CD4-positive, alpha-beta T cell (primary cell): ENCODE measurements around the gene TTC39A. TPM values are rescaled to one million over a fixed set of nuclear protein-coding genes. Genes with fewer than 3 reads are reported as not detected.

Source experiments
- ATAC-seq: fragments of 200-7000 bp; cut with Tn5 transposase; one replicate; pipeline ENCODE4 v1.10.0; 2022; ENCODE audit warnings: mild to moderate bottlenecking; ENCODE audit not compliant: poor library complexity
- CTCF ChIA-PET: fragments of 350-600 bp; sonication (Branson Sonifier 250); formaldehyde crosslinking; loops from one replicate; lab custom pipeline; 2021; ENCODE audit warnings: antibody characterized with exemption, inconsistent platforms; lab: Charles Lee
- POLR2A ChIA-PET: fragments of 350-600 bp; sonication (Branson Sonifier 250); formaldehyde crosslinking; loops from one replicate; lab custom pipeline; 2021; ENCODE audit warnings: antibody characterized with exemption, inconsistent platforms; lab: Charles Lee
- DNase-seq, 14 experiments: peaks; one replicate each; pipeline ENCODE4 v3.0.0-alpha.2; 2013 to 2020; ENCODE audit warnings: mixed read lengths in 2 of 14
- H3K27ac ChIP-seq, 2 donors: one replicate each; pipeline versions ENCODE4 v1.5.1 to v1.7.0; 2013; ENCODE audit warnings: low read length in 2 of 2, low read depth in 1 of 2, mild to moderate bottlenecking in 1 of 2
- H3K27me3 ChIP-seq, 2 experiments: 1 replicate in 1 of 2; 2 replicates in 1 of 2; pipeline versions ENCODE4 v1.6.1 to v1.7.0; 2013; ENCODE audit warnings: low read length in 2 of 2, control low read depth in 1 of 2, mild to moderate bottlenecking in 1 of 2, moderate library complexity in 1 of 2; ENCODE audit not compliant: insufficient read depth in 2 of 2, control insufficient read depth in 1 of 2
- H3K36me3 ChIP-seq: one replicate; pipeline ENCODE4 v1.6.1; 2013; ENCODE audit warnings: low read length, control low read depth; ENCODE audit not compliant: insufficient read depth
- H3K4me1 ChIP-seq: one replicate; pipeline ENCODE4 v1.6.1; 2013; ENCODE audit warnings: low read length, control low read depth; ENCODE audit not compliant: insufficient read depth
- H3K4me3 ChIP-seq: one replicate; pipeline ENCODE4 v1.5.1; 2013; ENCODE audit warnings: mild to moderate bottlenecking, low read length, moderate library complexity
- H3K9me3 ChIP-seq, 2 experiments: 1 replicate in 1 of 2; 2 replicates in 1 of 2; pipeline versions ENCODE4 v1.6.1 to v1.7.0; 2013; ENCODE audit warnings: low read length in 2 of 2, mild to moderate bottlenecking in 2 of 2, control low read depth in 1 of 2, moderate library complexity in 1 of 2; ENCODE audit not compliant: control insufficient read depth in 1 of 2, insufficient read depth in 1 of 2
- H3K27ac Mint-ChIP-seq: one replicate; pipeline ENCODE4 v1.8.0; 2020; ENCODE audit warnings: mixed read lengths
- H3K27me3 Mint-ChIP-seq: one replicate; pipeline ENCODE4 v1.8.0; 2021; ENCODE audit warnings: mixed read lengths
- H3K36me3 Mint-ChIP-seq: one replicate; pipeline ENCODE4 v1.8.0; 2021; ENCODE audit warnings: low read depth, mixed read lengths
- H3K4me1 Mint-ChIP-seq: one replicate; pipeline ENCODE4 v1.8.0; 2021; ENCODE audit warnings: low read depth, mixed read lengths
- H3K4me3 Mint-ChIP-seq: one replicate; pipeline ENCODE4 v1.8.0; 2020; ENCODE audit warnings: mild to moderate bottlenecking, mixed read lengths
- H3K9me3 Mint-ChIP-seq: one replicate; pipeline ENCODE4 v1.8.0; 2020; ENCODE audit warnings: mixed read lengths
- CTCF ChIP-seq: fragments of 200-600 bp; IDR thresholded peaks from one replicate; pipeline ENCODE4 v1.8.0; 2022; ENCODE audit warnings: antibody characterized with exemption, mild to moderate bottlenecking
- intact Hi-C, 2 experiments: fragments of 100-400 bp; cut with DNase I in 1 of 2; cut with micrococcal nuclease in 1 of 2; formaldehyde crosslinking; loops; one replicate each; pipeline versions ENCODE4 v1.15.1 to v1.9.0; 2023 to 2025; cut with DNase I, micrococcal nuclease
- total RNA-seq, 174 experiments: library from RNA in 2 of 174; stranded (reverse) in 2 of 174; gene quantifications; one replicate each; pipeline ENCODE4 v1.2.3 and lab custom pipeline; 2021 to 2026

Gene TTC39A
- total RNA-seq, 2 experiments from 2014 or later, result not detected

DNA sequence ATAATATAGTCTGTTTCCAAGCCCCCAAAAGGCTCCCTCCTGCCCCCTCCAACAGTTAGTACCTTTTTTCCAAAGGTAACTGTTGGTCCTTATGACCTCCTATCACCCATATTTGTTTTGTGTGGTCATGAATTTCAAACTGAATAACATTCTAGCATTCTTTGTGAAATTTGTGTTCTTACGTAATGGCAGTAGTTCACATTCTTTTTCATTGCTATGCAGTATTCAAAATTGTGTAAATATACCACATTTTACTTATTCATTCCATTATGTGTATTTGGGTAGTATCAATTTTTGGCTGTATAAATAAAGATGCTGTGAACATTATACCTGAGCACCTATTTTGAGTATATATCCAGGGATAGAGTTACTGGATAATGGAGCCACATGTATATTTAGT, 80.9 kb downstream of the TTC39A start:
- peaks cover 66% of the 10 kb centered on the region for H3K4me1 Mint-ChIP-seq
- ChIA-PET CTCF (no interaction called here), POLR2A (no interaction called here)
- no peaks in the 10 kb centered on the region for H3K9me3 ChIP-seq
- H3K27me3 Mint-ChIP-seq, result no peaks in the 10 kb centered on the region
- no peak overlapping the region for H3K4me3 ChIP-seq
- intact Hi-C loops, result no loop called here
- DNase-seq (no peak), ATAC-seq (no peak)
- H3K36me3 ChIP-seq, result no peaks in the 10 kb centered on the region
- peaks cover 29% of the 10 kb centered on the region for H3K4me1 ChIP-seq
- no peak overlapping the region for H3K27ac ChIP-seq
- H3K36me3 Mint-ChIP-seq, result peaks cover 12% of the 10 kb centered on the region
- no peaks in the 10 kb centered on the region for H3K9me3 Mint-ChIP-seq
- no peak overlapping the region for H3K27ac Mint-ChIP-seq
- no peak for TF ChIP-seq CTCF
- no peak overlapping the region for H3K4me3 Mint-ChIP-seq
- no peaks in the 10 kb centered on the region for H3K27me3 ChIP-seq

GRCh38 chr1:51247499-51247898, 82.9 kb downstream of the TTC39A start:
- no peak for TF ChIP-seq CTCF
- peaks cover 23% of the 10 kb centered on the region for H3K4me1 ChIP-seq
- Mint-ChIP-seq H3K4me1 (peaks cover 65% of the 10 kb centered on the region), H3K36me3 (peaks cover 20% of the 10 kb centered on the region), H3K27me3 (no peaks in the 10 kb centered on the region), H3K4me3 (no peak overlapping the region), H3K9me3 (no peaks in the 10 kb centered on the region), H3K27ac (no peak overlapping the region)
- H3K27me3 ChIP-seq, result no peaks in the 10 kb centered on the region
- POLR2A ChIA-PET, result interaction anchor here (0.8 to 1.9 kb wide), 2 partner anchors 12 to 1919 kb away, joined by 3 to 4 read pairs; partner anchors contain the start of gene RNF11
- no peaks in the 10 kb centered on the region for H3K9me3 ChIP-seq
- DNase-seq, result no peak
- H3K4me3 ChIP-seq, result no peak overlapping the region
- no peak for ATAC-seq
- CTCF ChIA-PET, result no interaction called here
- intact Hi-C loops, result no loop called here
- H3K27ac ChIP-seq, result no peak overlapping the region
- H3K36me3 ChIP-seq, result no peaks in the 10 kb centered on the region

GRCh38 chr1:51247022-51247421, 83.3 kb downstream of the TTC39A start:
- ATAC-seq, result no peak
- peaks cover 61% of the 10 kb centered on the region for H3K4me1 Mint-ChIP-seq
- Histone ChIP-seq H3K9me3 (no peaks in the 10 kb centered on the region), H3K27ac (no peak overlapping the region), H3K36me3 (no peaks in the 10 kb centered on the region), H3K27me3 (no peaks in the 10 kb centered on the region), H3K4me3 (no peak overlapping the region), H3K4me1 (peaks cover 19% of the 10 kb centered on the region)
- POLR2A ChIA-PET, result interaction anchor here (0.8 kb wide), 1 partner anchor 1919 kb away, joined by 3 read pairs; no protein-coding TSS in a partner anchor
- no peak overlapping the region for H3K4me3 Mint-ChIP-seq
- peaks cover 20% of the 10 kb centered on the region for H3K36me3 Mint-ChIP-seq
- H3K9me3 Mint-ChIP-seq, result no peaks in the 10 kb centered on the region
- H3K27ac Mint-ChIP-seq, result no peak overlapping the region
- no peak for TF ChIP-seq CTCF
- DNase-seq, result no peak
- no peaks in the 10 kb centered on the region for H3K27me3 Mint-ChIP-seq
- CTCF ChIA-PET, result no interaction called here
- intact Hi-C loops, result no loop called here
